Stimulated activated effector memory CD8-positive, alpha-beta T cell treated with anti-CD3 and anti-CD28 coated beads, Interleukin-12 subunit alpha, Interleukin-12 subunit beta, amount 100 ng/mL, for 72 hours (primary cell): ENCODE results near the gene MRPL9.
"Not testable (repeated sequence)": the region's sequence is repeated elsewhere in the genome, so short reads cannot be mapped to it uniquely, and the experiment has no call there.

ENCODE experiments used
- ATAC-seq: fragments of 150-1000 bp; cut with Tn5 transposase; 2 replicates; pipeline ENCODE4 v1.10.0; 2021
- DNase-seq, 2 donors: peaks; one replicate each; pipeline ENCODE4 v3.0.0; 2021 to 2022; ENCODE audit warnings: low spot score in 2 of 2
- H3K27ac Mint-ChIP-seq: one replicate; pipeline ENCODE4 v1.8.0; 2022; ENCODE audit warnings: mild to moderate bottlenecking, mixed read lengths
- H3K36me3 Mint-ChIP-seq: one replicate; pipeline ENCODE4 v1.8.0; 2022; ENCODE audit warnings: mild to moderate bottlenecking, mixed read lengths
- H3K4me1 Mint-ChIP-seq: one replicate; pipeline ENCODE4 v1.8.0; 2022; ENCODE audit warnings: mixed read lengths
- H3K4me3 Mint-ChIP-seq: one replicate; pipeline ENCODE4 v1.8.0; 2022; ENCODE audit warnings: mild to moderate bottlenecking, mixed read lengths
- H3K9me3 Mint-ChIP-seq: one replicate; pipeline ENCODE4 v1.8.0; 2022; ENCODE audit warnings: mixed read lengths

Gene MRPL9

DNA sequence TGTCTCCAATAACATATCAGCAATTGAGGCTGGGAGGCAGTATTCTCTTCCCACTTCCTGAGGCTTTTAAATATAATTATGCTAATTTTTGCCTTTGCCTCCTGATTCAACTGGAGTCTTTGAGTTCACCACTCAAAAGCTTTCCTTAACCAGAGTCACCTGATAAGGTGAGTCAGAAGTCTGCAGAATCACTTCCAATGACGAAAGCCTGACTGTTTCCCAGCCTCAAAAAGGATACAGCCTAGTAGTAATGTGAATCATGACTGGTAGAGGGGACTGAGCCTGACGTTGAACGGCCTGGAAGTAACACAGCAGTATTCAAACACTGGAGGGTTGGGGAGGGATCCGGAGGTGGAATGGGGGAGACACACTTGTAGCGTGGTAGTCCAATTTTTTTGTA, 10.4 kb upstream of the MRPL9 start:
- H3K4me1 Mint-ChIP-seq = no peaks in the 10 kb centered on the region

DNA sequence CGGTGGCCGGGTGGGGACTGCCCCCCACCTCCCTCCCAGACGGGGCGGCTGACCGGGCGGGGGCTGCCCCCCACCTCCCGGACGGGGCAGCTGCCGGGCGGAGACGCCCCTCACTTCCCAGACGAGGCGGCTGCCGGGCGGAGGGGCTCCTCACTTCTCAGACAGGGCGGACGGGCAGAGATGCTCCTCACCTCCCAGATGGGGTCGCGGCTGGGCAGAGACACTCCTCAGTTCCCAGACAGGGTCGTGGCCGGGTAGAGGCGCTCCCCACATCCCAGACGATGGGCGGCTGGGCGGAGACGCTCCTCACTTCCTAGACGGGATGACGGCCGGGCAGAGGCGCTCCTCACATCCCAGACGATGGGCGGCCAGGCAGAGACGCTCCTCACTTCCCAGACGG, 6.0 kb upstream of the MRPL9 start:
- H3K27ac Mint-ChIP-seq, H3K9me3 Mint-ChIP-seq, H3K4me1 Mint-ChIP-seq, ATAC-seq, DNase-seq, H3K4me3 Mint-ChIP-seq: not testable (repeated sequence)
- H3K36me3 Mint-ChIP-seq = peaks cover 18% of the 10 kb centered on the region

More for the DNA sequence above, 10.4 kb upstream of the MRPL9 start:
- ATAC-seq = peak; percentile 34
- DNase-seq = no peak
- Mint-ChIP-seq H3K36me3 (peaks cover 57% of the 10 kb centered on the region), H3K27ac (no peak overlapping the region), H3K9me3 (no peaks in the 10 kb centered on the region), H3K4me3 (no peak overlapping the region)

DNA sequence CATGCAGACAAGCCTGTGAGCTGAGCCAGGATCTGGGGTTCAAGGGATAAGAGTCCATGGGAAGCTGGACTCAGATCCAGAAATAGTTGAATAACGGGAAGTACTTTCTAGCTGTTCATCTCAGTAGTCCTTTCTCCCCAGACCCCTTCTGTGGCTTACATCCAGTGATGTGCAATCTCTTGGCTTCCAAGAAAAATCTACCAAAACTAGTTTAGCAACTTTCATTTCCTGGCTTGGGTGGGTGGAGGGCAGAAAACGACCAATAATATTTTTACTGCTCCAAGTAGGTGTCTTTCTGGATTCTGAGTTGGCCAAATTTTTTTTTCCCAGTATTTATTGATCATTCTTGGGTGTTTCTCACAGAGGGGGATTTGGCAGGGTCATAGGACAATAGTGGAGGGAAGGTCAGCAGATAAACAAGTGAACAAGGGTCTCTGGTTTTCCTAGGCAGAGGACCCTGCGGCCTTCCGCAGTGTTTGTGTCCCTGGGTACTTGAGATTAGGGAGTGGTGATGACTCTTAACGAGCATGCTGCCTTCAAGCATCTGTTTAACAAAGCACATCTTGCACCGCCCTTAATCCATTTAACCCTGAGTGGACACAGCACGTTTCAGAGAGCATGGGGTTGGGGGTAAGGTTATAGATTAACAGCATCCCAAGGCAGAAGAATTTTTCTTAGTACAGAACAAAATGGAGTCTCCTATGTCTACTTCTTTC, 5.2 kb upstream of the MRPL9 start:
- not testable (repeated sequence) for H3K4me3 Mint-ChIP-seq, H3K9me3 Mint-ChIP-seq, ATAC-seq, DNase-seq
- Mint-ChIP-seq H3K36me3 (peaks cover 14% of the 10 kb centered on the region), H3K4me1 (peaks cover 11% of the 10 kb centered on the region), H3K27ac (peak overlapping the region; percentile 20)

DNA sequence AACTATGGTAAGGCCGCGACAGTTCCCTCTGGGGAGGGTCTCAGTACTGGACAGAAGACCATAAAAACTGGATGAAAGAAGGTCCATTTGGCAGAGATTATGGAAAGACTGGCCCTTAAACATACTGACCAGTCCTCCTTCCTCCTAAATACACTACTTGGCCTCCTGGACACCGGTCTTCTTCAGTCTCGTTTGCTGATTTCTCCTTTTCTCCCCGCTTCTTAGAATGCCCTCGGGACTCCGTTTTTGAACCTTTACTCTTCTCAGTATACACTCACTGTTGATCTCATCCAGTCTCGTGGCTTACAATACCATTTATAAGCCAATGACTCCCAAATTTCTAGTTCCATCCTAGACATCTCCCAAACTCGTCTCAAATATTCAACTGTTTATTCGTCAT, 694 bp upstream of the MRPL9 start:
- DNase-seq = no peak
- Mint-ChIP-seq H3K9me3 (no peaks in the 10 kb centered on the region), H3K4me3 (peak overlapping the region; percentile 94), H3K27ac (peak overlapping the region; percentile 98), H3K4me1 (peaks cover 29% of the 10 kb centered on the region), H3K36me3 (peaks cover 48% of the 10 kb centered on the region)
- no peak for ATAC-seq

- DNase-seq (no peak), ATAC-seq (no peak)
- Mint-ChIP-seq H3K36me3 (peaks cover 70% of the 10 kb centered on the region), H3K9me3 (no peaks in the 10 kb centered on the region), H3K27ac (peak overlapping the region; percentile 48), H3K4me1 (peaks cover 43% of the 10 kb centered on the region), H3K4me3 (no peak overlapping the region)
These were observed 2.5 kb downstream of the MRPL9 start for GRCh38 chr1:151760597-151761385.

DNA sequence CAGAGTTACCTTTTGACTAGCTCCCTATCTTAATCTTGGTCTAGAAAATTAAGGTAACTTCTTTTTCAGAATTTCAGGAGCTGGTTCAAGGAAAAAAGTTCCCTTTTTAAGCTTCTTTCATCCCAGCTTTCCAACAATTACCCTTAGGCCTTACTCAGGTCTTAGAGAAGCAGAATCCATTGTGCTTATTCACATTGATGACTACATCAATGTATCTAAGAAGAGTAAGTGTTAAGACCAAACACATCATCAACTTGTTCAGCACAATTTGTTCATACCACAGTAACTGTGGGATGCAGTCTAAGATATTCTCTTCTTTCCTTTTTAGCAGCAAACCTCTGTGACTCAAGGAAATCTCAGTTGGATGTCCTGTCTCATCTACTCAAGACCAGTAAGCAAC, 4.1 kb downstream of the MRPL9 start:
- H3K36me3 Mint-ChIP-seq = peaks cover 70% of the 10 kb centered on the region
- H3K4me3 Mint-ChIP-seq = no peak overlapping the region
- ATAC-seq = no peak
- peaks cover 39% of the 10 kb centered on the region for H3K4me1 Mint-ChIP-seq
- H3K27ac Mint-ChIP-seq = peak overlapping the region; percentile 48
- H3K9me3 Mint-ChIP-seq = no peaks in the 10 kb centered on the region
- DNase-seq = no peak

- Mint-ChIP-seq H3K4me3 (no peak overlapping the region), H3K36me3 (peaks cover 44% of the 10 kb centered on the region), H3K4me1 (peaks cover 14% of the 10 kb centered on the region), H3K9me3 (no peaks in the 10 kb centered on the region), H3K27ac (peak overlapping the region; percentile 84)
- ATAC-seq = peak; percentile 94
- no peak for DNase-seq
These were observed 7.0 kb downstream of the MRPL9 start for GRCh38 chr1:151756291-151756690.

GRCh38 chr1:151741516-151741915, 21.8 kb downstream of the MRPL9 start:
- no peak for ATAC-seq
- Mint-ChIP-seq H3K27ac (no peak overlapping the region), H3K4me3 (no peak overlapping the region)

GRCh38 chr1:151739590-151740355, 23.5 kb downstream of the MRPL9 start:
- H3K27ac Mint-ChIP-seq = no peak overlapping the region

More at GRCh38 chr1:151741516-151741915, 21.8 kb downstream of the MRPL9 start:
- peaks cover 9% of the 10 kb centered on the region for H3K4me1 Mint-ChIP-seq
- DNase-seq = no peak
- no peaks in the 10 kb centered on the region for H3K9me3 Mint-ChIP-seq
- no peaks in the 10 kb centered on the region for H3K36me3 Mint-ChIP-seq

DNA sequence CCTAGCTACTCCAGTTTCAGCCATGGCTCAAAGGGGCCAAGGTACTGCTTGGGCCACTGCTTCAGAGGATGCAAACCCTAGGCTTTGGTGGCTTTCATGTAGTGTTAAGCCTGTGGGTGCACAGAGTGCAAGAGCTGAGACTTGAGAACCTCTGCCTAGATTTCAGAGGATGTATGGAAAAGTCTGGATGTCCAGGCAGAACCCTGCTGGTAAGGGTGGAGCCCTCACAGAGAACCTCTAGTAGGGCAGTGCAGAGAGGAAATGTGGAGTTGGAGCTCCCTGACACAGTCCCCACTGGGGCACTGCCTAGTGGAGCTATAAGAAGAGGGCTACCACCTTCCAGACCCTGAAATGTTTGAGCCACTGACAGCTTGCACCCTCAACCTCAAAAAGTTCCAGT, 25.8 kb downstream of the MRPL9 start:
- H3K36me3 Mint-ChIP-seq = no peaks in the 10 kb centered on the region

More at GRCh38 chr1:151739590-151740355, 23.5 kb downstream of the MRPL9 start:
- H3K9me3 Mint-ChIP-seq = no peaks in the 10 kb centered on the region
- ATAC-seq = no peak
- H3K36me3 Mint-ChIP-seq = no peaks in the 10 kb centered on the region
- no peak overlapping the region for H3K4me3 Mint-ChIP-seq
- DNase-seq = no peak
- peaks cover 13% of the 10 kb centered on the region for H3K4me1 Mint-ChIP-seq

DNA sequence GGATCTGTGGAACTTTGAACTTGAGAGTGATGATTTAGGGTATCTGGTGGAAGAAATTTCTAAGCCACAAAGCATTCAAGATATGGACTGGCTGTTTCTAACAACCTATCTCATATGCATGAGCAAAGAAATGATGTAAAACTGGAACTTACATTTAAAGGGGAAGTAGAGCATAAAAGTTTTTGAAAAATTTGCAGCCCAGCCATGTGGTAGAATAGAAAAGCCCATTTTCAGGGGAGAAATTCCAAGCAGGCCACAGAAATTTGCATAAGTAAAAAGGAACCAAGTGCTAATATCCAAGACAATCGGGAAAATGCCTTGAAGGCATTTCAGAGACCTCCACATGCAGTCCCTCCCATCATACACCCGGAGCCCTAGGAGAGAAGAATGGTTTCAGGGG, 26.3 kb downstream of the MRPL9 start:
- ATAC-seq = no peak
- no peak for DNase-seq
- Mint-ChIP-seq H3K4me1 (peaks cover 14% of the 10 kb centered on the region), H3K4me3 (no peak overlapping the region), H3K9me3 (no peaks in the 10 kb centered on the region), H3K27ac (no peak overlapping the region), H3K36me3 (no peaks in the 10 kb centered on the region)

More for the DNA sequence above, 25.8 kb downstream of the MRPL9 start:
- DNase-seq (no peak), ATAC-seq (no peak)
- Mint-ChIP-seq H3K27ac (no peak overlapping the region), H3K4me3 (no peak overlapping the region), H3K4me1 (peaks cover 14% of the 10 kb centered on the region), H3K9me3 (no peaks in the 10 kb centered on the region)

DNA sequence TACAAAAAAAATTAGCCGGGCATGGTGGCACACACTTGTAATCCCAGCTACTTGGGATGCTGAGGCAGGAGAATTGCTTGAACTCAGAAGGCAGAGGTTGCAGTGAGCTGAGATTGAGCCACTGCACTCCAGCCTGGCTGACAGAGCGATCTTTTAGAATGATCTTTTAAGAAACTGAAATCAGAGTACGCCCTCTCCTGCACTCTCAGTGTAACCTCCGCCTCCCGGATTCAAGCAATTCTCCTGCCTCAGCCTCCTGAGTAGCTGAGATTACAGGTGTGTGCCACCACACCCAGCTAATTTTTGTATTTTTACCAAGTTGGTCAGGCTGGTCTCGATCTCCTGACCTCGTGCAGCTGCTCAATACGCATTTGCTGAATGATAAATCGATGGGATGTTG, 29.3 kb downstream of the MRPL9 start:
- not testable (repeated sequence) for H3K4me1 Mint-ChIP-seq, H3K36me3 Mint-ChIP-seq, H3K27ac Mint-ChIP-seq, ATAC-seq, H3K4me3 Mint-ChIP-seq, DNase-seq, H3K9me3 Mint-ChIP-seq

DNA sequence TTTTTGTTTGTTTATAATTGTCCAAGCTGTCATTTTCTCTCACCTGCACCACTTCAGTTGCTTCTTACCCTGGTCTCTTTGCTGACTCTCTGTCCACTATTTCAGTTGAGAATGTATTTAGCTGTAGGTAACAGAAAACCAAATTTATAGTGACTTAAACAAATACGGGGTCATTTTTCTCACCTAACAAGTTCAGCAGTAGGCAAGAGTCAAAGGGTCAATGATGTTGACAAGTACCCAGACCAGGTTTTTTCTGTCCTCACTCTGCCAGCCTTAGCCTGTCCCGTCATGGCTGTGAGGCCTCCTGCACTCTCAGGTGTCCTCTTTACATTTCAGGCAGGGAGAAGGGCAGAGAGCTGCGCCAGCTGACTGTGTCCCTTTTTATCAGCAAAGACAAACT, 30.2 kb downstream of the MRPL9 start:
- no peaks in the 10 kb centered on the region for H3K36me3 Mint-ChIP-seq
- DNase-seq (no peak), ATAC-seq (no peak)
- no peaks in the 10 kb centered on the region for H3K9me3 Mint-ChIP-seq
- H3K27ac Mint-ChIP-seq = no peak overlapping the region
- H3K4me1 Mint-ChIP-seq = peaks cover 6% of the 10 kb centered on the region
- no peak overlapping the region for H3K4me3 Mint-ChIP-seq

DNA sequence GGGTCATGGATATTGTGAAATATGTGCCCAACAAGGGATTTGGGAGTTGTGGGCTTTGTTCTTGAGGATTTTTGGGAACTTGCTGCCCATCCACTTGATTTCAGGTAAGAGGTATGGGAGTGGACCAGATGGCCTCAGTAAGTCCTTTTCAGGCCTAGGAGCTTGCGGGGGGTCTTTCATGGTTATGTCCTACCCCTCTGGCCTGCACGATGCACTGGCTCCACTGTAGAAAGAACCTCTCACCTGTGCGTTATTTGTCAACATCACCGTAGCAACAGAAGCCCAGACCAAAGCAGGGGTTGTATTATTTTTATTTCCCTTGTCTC, 33.4 kb downstream of the MRPL9 start:
- Mint-ChIP-seq H3K4me3 (no peak overlapping the region), H3K4me1 (peaks cover 2% of the 10 kb centered on the region), H3K36me3 (no peaks in the 10 kb centered on the region), H3K27ac (no peak overlapping the region), H3K9me3 (no peaks in the 10 kb centered on the region)
- no peak for DNase-seq
- no peak for ATAC-seq

DNA sequence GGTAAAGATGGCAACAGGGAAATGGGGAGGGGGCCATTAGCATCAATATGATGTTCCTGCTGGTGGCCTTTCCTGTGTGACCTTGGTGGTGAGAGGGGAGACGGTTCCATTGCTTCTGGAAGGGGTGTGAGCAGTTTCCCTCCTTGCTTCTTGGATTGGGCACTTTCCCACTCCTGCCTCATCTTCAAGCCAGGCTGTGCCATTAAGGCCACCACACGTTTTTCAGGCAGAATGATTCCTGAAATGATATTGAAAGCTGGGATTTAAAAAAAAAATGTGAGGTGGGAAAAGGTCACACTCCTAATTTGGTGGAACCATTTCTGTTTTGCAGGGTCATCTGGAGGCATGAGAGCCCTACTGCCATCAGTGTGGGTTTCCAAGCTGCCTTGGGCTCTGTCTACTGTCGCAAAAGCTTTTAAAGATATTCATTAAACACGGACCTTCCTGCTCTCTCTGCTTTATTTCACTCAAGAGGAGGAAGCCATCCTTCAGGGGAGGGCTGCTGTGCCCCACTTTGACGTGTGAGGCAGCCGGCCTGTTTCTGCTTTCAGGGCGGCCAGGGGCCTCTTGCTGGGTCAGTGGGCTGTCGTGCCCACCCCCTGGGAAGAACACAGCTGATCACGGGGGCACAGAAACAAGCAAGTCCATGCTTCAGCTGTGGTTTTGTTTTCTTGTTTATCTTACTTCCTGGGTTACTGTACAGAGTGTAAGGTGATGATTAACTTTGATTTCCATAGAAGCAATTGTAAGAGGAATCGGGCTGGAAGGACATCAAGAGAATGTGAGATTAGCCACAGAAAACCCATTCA, 33.9 kb downstream of the MRPL9 start:
- ATAC-seq (no peak), DNase-seq (no peak)
- H3K4me3 Mint-ChIP-seq = no peak overlapping the region
- no peak overlapping the region for H3K27ac Mint-ChIP-seq
- H3K9me3 Mint-ChIP-seq = no peaks in the 10 kb centered on the region
- H3K36me3 Mint-ChIP-seq = no peaks in the 10 kb centered on the region
- no peaks in the 10 kb centered on the region for H3K4me1 Mint-ChIP-seq
